Measurements from ENCODE around the gene DKKL1.

DKKL1 gene

GRCh38 chr19:49422407-49423070, 58.9 kb downstream of the DKKL1 start:
- DNase-seq, result peak; percentile 58

DNA sequence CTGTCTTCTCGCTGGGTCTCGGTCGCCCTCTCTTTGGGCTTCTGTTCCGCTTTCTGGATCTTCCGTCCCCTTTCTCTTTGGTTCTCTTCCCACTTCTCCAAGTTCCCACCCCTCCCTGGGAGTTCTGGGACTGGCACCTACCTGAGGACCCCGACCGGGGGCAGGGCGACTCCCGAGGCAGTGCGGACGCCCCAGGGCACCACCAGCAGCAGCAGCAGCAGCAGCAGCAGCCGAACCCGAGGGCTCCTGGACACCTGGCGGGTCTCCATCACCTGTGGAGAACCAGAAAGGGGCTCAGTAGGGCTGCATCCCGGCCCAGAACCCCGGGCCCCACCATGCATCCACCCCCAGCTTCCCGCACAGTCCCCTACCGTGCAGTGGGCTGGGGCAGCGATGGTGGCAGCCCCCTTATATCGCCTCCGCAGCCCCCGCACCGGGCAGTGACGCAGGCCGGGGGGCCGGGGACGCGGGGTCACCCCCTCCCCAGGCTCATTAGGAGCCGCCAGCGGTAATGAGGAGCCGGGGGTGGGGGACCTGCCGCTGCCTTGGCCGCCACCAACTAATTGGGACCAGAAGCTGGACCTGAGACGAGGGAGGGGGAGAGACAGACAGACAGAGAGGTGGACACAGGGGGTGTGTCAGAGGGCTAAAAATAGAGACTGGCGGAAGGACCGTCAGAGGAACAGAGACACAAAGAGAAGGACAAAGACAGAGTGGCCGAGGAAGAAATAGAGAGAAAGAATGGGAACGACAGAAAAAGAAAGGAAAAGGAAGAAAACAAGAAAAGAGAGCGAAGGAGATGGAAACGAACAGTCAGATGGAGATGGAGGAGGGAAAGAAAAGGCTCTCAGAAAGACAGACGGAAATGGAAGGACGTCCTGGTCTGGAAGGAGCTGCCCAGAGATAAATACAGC, 59.7 kb downstream of the DKKL1 start, which contains the start of gene PTH2:
Gene PTH2, minus strand, starts transcription at position 371 of the 914 bp plus-strand sequence. Its CDS starts 102 bp downstream, at position 269.
- no peak for DNase-seq

DNA sequence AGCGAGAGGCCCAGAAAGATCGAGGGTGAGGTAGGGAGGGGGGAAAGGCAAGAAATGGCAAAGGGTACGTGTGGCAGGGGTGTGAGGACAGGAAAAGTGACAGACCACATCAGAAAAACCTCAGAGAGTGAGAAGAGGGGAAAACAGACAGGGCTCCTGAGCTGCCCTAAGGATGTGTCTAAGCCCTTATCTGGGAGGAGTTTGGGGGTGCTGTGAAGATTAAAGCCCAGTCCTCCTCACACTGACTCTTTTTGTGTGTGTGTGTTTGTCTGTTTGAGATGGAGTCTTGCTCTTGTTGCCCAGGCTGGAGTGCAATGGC, 60.3 kb downstream of the DKKL1 start:
- peak; percentile 61 for DNase-seq

All from CD4-positive, alpha-beta T cell treated with Interleukin-17A for 1 hour (primary cell).